OCI-M1 (cell line): ENCODE results near the gene BICRA.
"Not testable (repeated sequence)": the region's sequence is repeated elsewhere in the genome, so short reads cannot be mapped to it uniquely, and the experiment has no call there.

Source experiments
- DNase-seq: peaks from one replicate; lab custom pipeline; 2025; lab: John Stamatoyannopoulos, UW

BICRA gene

DNA sequence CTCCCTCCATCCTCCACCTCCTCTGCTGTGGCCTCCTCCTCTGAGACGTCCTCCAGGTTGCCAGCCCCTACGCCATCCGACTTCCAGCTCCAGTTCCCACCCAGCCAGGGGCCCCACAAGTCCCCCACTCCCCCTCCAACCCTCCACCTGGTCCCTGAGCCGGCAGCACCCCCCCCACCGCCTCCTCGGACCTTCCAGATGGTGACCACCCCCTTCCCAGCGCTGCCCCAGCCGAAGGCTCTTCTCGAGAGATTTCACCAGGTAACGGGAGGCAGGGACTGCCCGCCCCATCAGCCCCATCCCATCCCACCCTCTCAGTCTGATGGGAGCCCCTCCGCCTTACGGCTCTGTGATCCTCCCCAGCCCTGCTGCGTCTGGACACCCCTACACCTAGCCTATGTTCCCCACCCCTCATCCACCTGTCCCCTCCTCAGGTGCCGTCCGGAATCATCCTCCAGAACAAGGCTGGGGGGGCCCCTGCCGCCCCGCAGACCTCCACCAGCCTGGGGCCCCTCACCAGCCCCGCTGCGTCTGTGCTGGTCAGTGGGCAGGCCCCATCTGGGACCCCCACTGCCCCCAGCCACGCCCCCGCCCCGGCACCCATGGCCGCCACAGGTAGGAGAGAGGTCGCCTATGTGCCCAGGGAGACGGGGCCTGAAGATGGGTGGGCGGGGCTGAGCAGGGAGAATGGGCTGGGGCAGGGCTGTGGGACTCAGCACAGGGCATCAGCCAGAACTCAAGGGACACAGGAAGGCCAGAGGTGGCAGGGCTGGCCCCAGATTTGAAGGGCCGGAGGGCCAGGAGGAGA is 85.7 kb downstream of the BICRA start:
- no peak for DNase-seq

DNA sequence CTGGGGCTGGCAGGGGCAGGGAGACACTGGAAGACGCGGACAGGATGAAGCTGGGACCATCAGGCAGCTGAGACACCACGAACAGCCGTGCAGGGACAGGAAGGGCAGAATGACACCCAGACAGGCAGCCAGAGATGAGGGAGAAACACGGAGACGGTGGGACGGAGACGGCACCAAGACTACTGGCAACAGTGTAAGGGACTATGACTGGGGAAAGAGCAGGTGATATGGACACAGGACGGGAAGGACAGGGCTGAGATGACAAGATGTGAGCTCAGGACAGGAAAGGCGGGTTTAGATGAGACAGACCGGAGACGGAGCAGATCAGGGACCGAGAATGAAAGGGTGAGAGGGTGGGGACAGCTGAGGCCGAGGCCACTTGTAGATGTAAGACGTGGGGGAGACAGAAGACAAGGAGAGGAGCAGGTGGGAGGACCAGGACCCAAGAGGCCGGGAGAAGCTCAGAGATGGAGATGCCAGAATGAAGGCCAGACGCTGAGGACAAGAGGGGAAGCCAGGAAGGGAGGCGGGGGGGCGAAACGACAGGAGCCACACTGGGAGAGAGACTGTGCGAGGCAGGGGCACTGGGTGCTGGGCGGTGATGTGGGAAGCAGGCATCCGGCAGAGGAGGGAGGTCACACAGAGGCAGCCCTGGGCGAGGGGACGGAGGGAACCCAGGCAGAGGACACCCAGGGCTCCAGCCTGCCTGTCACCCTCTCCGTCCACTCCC is 86.8 kb downstream of the BICRA start:
- DNase-seq = no peak

DNA sequence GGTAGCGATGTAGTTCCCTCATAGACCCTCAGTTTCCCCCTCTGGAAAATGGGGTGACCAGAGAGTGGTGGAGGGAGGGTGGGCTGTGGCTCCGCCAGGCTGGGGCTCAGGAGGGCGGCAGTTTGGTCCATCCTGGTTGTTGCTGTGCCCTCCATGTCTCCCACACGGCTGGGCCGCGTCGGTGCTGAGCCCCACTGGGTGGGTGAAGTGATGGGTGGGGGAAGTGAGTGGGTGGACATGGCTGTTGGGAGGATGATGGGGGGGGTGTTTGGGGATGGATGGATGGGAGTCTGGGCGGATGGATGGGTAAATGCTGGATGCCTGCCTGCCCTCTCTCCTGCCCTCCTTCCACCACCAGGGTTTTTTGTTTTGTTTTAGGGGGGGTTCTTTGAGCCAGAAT is 87.7 kb downstream of the BICRA start:
- DNase-seq = no peak

DNA sequence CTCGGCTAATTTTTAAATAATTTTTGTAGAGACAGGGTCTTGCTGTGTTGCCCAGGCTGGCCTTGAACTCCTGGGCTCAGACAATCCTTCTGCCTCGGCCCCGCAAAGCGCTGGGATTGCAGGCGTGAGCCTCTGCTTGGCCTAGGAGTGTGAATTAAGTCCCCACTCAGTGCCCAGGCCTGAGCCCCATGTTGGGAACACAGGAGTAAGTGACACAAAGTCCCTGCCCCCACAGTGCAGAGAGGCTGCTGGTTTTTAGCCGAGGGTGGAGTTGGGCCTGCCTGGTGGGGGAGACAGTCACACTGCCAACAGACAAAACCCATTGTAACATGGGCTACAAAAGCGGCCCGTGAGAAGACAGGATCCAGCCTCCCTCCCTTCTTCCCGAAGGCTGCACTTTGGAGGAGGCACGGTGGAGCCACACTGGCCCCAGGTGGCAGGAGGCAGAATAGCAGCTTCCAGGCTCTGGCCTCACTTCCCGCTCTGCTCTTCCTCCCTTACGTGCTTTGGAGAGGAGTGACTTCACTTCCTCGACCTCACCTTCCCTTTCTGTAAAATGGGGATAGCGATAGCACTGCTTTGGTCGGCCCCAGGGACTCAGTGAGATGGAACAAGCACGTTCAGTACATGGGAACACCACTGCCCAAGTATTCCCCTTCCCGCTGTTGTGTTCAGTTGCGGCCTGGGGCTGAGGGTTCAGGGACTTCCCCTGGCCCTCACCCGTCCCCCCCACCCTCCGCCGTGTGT is 89.1 kb downstream of the BICRA start:
- peak; percentile 93 for DNase-seq

DNA sequence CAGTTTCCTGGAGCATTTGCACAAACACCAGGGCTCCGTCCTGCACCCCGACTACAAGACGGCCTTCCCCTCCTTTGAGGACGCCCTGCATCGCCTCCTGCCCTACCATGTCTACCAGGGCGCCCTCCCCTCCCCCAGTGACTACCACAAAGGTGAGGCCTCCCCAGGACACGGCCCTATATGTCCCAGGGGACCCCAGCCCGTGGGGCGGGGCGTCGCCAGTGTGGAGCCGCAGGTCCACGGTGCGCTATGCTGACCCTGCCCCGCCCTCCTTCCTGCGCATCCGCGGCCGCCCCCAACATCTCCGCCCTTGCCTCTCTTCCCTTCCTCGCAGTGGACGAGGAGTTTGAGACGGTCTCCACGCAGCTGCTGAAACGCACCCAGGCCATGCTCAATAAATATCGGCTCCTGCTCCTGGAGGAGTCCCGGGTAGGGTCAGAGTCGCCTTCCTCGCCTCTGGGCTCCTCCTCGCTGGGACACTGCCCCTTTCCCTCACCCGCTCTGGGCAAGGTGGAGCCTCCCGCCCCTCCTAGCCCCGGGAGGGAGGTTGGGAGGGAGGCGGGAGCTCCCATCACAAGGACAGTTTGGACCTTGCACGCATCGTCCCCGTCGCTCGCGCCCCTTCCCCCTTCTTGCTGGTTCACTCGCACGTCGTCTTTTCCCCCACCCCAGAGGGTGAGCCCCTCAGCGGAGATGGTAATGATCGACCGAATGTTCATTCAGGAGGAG is 89.9 kb downstream of the BICRA start:
- no peak for DNase-seq

GRCh38 chr19:47699360-47699917 is 90.5 kb downstream of the BICRA start:
- peak; percentile 79 for DNase-seq

DNA sequence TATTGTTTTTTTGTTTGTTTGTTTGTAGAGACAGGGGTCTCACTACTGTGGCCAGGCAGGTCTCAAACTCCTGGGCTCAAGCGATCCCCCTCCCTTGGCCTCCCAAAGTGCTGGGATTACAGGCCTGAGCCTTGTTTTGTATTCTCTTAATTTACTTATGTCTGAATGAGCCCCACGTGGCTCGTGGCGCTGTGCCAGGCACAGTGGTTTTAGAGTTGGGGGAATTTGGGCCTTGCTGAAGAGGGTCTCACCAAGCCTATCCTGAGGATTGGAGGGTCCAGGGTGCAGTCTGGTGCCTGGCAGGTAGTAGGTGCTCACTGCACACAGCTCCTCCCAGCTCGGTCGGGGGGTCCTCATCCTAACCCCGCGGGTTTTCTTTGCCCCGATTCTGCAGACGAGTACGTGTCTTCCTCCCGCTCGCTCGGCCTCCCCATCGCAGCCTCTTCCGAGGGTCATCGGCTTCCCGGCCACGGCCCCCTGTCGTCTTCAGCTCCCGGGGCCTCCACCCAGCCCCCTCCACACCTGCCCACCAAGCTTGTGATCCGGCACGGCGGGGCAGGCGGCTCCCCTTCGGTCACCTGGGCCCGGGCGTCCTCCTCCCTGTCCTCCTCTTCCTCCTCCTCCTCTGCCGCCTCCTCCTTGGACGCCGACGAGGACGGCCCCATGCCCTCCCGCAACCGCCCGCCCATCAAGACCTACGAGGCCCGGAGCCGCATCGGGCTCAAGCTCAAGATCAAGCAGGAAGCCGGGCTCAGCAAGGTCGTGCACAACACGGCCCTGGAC is 92.2 kb downstream of the BICRA start:
- DNase-seq = no peak

- DNase-seq = no peak
Observed at GRCh38 chr19:47701717-47702552, 93.0 kb downstream of the BICRA start.

- no peak for DNase-seq
Observed at GRCh38 chr19:47702671-47703070, 93.7 kb downstream of the BICRA start.

- DNase-seq = no peak
Observed at GRCh38 chr19:47703301-47703700, 94.4 kb downstream of the BICRA start.

DNA sequence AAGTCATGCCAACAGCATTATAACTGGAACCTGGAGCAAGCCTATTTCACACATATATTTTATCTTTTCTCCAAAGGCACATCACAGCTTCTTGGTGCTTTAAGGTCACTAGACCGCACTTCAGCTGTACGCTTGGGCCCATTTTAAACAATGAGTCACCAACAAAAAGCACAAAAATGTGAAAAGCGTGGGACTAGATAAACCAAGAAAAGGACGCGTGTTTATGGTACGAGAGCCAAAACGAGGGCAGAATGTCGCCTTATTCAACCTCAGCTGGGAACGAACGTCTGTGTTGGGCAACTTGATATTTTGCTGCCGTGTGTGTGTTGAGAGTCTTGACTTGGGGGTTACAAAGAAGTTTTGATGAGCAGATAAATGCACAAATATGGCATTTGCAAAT is 95.1 kb downstream of the BICRA start:
- DNase-seq = no peak

- no peak for DNase-seq
Observed at GRCh38 chr19:47704656-47705055, 95.7 kb downstream of the BICRA start.

DNA sequence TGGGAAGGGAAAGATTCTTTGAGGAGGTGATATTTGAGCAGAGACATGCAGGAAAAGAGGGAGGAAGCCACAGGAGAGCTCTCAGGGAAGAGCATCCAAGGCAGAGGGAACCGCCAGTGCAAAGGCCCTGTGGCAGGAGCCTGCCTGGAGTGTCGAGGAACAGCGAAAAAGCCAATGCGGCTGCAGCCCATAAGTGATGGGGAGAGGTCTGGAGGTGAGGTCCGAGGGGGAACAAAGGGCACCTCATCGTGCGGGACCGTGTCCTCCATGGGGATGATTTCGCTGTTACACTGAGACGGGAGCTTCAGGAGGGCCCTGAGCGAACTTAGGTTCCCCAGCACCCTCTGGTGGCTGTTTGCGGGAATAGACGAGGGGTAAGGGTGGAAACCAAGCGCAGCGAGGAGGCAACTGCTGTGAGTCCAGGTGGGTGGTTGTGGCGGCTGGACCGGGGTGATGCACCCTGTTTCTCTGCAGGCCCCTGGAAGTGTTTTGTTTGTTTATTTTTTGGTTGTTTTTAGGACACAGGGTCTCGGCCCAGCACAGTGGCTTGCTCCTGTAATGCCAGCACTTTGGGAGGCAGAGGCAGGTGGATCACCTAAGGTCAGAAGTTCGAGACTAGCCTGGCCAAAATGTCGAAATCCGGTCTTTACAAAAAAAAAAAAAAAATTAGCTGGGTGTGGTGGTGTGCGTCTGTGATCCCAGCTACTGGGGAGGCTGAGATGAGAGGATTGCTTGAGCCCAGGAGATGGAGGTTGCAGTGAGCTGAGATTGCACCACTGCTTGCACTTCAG is 98.4 kb downstream of the BICRA start:
- DNase-seq = peak; percentile 92

DNA sequence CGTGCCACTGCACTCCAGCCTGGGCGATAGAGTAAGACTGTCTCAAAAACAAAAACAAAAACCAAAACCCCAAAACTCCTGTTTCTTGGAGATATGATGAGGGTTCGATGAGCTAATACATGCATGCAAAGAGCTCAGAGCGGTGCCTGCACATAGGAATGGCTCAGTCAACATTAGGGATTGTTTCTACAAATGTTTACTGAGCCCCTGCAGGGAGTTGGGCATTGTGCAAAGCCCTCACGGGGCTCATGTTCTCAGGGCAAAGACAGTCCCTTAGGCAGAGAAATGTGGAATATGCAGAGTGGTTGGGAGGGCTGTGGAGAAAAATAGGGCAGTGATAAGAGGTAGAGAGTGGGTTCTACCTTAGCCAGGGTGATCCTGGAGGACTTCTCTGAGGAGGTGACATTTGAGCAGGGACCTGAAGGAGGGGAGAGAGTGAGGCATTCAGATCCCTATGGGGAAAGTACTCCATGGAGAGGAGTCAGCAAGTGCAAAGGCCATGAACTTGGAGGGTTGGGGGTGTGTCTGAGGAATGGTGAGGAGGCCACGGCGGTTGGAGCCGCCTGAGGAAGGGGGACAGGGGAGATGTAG is 102.8 kb downstream of the BICRA start:
- DNase-seq = no peak

GRCh38 chr19:47713046-47714021 is 104.4 kb downstream of the BICRA start, which contains the start of gene EHD2:
Gene EHD2 (plus strand): TSS chr19:47713422. CDS start chr19:47716613, 3,191 bp downstream.
- DNase-seq = no peak

DNA sequence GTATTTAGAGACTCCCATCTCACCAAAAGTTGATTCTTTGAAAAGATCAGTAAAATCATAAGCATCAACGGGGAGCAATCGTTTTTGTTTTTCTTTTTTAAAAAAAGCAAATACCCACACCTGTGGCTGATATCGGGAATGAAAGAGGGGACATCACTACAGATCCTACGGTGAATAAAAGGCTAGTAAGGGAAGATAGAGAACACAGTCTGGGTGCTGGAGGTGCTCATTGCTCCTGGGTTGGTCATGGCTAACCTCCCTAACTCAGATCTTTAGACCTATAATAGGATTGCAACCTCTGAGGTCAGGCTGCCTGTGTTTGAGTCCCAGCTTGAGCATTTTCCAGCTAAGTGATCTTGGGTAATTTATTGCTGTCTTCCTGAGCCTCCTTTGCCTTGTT is 105.4 kb downstream of the BICRA start:
- no peak for DNase-seq

DNA sequence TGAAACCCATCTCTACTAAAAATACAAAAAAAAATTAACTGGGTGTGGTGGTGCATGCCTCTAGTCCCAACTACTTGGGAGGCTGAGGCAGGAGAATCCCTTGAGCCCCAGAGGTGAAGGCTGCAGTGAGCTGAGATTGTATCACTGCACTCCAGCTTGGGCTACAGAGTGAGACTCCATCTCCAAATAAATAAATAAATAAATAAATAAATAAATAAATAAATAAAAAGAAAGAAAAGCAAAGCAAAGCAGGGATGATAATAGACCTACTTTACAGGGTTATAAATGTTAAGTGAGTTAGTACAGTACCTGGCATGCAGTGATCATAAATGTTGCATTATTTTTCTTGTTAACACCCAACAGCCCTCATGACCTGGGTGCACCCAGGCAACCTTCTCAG is 105.9 kb downstream of the BICRA start:
- not testable (repeated sequence) for DNase-seq
